HG03342 (cell line): ENCODE data around the gene RMND1.

Experiments
- ATAC-seq: cut with Tn5 transposase; IDR thresholded peaks from one replicate; pipeline ENCODE4 v1.9.1; 2021; ENCODE audit warnings: mild to moderate bottlenecking, moderate library complexity; ENCODE audit not compliant: unreplicated experiment

The RMND1 gene, protein sequence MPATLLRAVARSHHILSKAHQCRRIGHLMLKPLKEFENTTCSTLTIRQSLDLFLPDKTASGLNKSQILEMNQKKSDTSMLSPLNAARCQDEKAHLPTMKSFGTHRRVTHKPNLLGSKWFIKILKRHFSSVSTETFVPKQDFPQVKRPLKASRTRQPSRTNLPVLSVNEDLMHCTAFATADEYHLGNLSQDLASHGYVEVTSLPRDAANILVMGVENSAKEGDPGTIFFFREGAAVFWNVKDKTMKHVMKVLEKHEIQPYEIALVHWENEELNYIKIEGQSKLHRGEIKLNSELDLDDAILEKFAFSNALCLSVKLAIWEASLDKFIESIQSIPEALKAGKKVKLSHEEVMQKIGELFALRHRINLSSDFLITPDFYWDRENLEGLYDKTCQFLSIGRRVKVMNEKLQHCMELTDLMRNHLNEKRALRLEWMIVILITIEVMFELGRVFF

DNA sequence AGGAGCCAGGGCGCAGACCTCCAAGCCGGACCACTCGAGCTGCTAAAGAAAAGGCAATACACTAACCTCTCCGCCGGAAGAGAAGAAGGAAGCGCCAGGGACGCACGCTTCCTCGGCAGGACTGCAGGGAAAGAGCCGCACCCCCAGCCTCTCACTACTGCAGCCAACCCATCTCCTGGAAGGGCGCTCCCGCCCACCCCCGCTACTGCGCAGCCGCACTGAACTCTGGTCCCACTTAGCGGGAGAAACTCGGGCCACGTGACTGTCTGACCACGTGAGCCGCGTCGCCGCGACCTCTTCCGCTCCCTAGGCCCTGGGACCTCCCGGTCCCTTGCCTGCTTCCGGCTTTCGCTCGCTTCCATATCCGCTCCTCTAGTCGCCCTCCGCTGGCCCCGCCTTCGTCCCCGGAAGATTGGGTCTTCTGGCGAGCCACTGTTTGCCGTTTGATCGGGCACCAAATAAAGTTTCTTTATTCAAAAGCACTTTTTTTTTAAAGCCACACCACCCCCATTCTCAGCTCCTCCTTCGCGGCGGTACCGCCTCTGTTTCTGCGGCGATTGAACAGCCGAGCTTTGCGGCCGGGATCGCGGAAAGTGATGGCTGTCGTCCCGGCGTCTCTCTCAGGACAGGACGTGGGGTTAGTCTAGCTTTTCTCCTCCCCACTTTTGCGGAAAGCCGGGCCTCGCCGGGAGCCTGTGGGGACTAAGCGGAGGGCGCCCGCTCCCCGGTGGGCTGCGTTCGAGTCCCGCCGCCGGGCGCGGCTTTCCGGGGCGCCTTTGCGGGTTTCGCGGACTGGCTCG lies at the start of gene RMND1:
RMND1 (minus strand) TSS at position 177 of the 800 bp plus-strand sequence. CDS start 6,315 bp downstream, outside the sequence.
- ATAC-seq = peak; percentile 98

DNA sequence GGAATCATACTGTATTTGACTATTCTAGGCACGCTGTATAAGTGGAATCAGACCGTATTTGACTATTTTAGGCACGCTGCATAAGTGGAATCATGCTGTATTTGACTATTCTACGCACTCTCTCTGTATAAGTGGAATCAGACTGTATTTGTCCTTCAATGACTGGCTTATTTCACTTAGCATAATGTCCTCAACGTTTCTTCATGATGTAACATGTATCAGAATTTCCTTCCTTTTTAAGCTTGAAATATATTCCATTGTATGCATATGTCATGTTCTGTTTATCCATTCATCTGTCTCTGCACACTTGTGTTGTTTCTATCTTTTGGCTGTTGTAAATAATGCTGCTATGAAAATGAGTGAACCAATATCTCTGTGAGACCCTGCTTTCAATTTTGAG lies 47.6 kb upstream of the RMND1 start:
- no peak for ATAC-seq

DNA sequence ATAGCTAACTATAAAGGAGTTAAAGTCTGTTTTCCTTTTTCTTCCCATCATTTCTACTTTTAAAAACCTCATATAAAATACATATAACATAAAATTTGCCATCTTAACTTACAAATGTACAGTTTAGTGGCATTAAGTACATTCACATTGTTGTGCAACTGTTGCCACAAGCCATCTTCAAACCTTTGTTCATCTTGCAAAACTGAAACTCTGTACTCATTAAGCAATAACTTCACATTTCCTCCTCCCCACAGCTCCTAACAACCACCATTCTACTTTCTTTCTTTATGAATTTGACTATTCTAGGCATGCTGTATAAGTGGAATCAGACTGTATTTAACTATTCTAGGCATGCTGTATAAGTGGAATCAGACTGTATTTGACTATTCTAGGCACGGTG lies 46.4 kb upstream of the RMND1 start:
- ATAC-seq = peak; percentile 68

DNA sequence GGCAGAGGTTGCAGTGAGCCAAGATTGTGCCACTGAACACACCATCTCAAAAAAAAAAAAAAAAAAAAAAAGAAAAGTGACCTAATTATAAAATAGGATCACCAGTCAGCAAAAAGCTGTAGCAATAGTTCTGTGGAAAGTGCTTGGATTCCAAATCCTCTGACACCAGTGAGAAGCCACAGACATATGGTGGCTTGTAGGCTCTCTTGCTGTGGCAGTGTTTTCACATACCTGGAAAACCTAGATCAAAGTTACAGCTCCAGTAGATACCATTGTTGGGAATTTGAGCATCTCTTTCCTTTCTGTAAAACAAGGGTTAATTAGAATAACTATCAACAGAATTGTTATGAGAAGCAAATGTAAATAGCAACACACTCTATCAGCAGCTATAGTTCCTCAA lies 46.0 kb upstream of the RMND1 start:
- ATAC-seq = peak; percentile 31

DNA sequence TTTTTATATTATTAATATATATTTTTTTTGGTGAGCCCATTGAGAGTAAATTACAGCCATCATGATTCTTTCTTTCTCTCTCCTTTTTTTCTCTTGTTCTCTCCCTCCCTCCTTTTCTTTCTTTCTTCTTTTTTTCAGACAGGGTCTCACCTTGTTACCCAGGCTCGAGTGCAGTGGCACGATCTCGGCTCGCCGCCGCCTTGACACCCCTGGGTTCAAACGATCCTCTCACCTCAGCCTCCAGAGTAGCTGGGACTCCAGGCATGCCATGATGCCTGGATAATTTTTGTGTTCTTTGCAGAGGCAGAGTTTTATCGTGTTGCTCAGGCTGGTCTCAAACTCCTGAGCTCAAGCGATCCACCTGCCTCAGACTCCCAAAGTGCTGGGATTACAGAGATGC lies 43.5 kb upstream of the RMND1 start:
- no peak for ATAC-seq

DNA sequence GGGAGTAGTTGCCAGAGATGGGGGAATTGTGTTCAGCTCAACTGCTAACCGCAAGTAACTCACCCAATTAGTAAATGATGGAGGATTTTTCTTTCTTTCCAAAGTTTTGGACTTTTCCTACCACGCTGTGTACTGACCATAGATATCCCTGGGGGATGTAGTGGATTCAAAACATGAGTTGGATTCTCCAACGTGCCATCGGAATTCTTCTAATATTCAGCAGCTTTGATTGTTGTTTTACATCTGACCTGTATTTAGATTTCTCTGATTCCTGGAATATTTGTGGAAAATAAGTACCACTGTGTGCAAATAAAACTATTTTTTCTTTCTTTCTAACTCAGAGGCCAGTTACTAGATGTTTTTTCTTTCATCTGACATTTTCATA lies 43.0 kb upstream of the RMND1 start:
- no peak for ATAC-seq

DNA sequence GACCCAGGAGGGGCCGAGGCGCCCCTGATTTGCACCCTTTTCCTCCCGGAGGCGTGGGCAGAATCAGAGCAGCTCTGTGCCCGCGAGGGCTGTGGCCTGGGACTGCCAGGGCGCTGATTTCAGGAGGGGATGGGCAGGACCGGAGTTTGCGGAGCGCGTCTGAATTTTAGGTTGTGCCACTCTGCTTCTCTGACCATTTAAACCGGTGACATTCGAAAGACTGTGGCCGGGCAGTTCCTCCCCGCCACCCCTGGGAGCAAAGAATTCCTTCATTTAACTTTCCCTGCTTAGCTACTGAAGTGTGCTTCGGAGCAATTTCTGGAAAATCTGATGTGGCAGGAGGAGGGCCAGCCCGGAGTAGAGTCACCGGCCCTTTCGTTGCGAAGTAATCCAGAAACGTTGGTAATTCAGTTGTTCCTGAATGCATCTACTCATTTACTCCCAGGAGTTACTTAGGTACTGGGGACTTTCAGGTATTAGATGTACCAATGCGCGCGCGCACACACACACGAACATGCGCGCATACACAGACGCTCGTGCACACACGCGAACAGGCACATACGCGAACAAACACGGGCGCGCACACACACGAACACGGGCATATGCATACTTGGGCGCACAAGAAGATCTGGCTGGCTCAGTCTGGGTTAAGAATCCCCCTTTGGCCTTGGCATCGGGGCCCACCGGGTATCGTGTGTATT lies 42.5 kb upstream of the RMND1 start:
- ATAC-seq = no peak

DNA sequence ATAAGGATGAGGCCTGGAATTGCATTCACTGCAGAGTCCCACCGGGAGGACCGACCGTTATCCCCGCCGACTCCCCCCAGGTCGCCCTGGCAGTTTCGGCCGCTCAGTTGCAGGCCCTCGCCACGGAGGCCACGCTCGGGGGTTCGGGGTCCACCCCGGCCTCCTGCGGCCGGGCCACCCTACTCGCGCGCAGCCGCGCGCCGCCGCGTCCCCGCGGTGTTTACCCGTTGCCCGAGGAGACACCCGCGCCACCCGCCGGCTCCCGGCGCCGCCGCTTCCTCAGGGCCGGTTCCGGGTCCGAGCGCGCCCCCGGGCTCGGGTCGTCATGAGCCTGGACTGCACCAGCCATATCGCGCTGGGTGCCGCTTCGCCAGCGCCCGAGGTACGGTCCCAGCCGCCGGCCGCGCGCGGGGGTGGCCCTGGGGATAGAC lies 41.9 kb upstream of the RMND1 start, which contains the start of gene CCDC170:
CCDC170 (plus strand) TSS at position 214 of the 431 bp plus-strand sequence; CDS start at position 326, 112 bp downstream.
- no peak for ATAC-seq

DNA sequence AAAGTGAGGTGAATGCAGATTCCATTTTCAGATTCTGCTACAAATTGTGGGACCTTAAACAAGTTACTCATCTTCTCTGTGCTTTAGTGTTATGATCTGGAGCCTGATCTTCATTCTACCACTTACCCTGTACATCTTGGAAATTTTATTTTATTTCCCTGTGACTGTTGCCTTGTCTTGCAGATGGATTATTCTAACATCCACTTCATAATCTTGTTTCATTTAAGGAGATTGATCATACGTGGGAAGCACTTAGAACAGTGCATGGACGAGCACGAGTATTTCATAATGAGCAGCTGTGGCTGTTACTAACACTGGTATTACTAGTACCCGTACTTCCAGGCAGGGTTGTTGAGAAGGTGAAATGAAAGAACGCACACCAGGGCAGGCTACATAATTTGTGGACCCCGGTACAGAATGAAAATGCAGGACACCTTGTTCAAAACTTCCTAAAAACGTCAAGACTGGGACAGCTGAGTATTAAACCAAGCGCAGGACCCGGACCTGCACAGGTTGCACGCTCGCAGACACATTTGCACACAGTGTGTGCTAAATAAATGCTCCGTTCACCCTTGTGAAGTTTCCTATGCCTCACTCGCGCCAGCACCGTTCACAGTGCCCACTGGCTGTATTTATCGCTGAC lies 41.4 kb upstream of the RMND1 start:
- ATAC-seq = no peak

DNA sequence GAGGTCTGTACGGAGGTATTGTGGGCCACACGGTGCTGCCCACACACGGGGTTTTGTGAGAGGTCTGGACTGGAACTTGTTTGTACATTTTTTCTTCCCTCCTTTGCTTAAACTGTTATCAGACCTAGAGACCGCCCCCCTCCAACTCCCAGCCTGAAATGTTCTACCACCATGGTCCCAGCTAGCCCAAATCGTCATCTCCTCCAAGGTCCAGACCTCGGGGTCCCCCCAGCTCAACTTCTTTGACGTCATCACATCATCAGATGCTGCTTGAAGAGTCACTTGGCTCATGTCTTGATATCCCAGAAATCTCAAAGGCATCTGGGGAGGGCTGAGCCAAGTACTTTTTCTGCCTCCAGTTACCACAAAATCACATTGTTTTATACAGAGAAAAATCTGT lies 39.1 kb upstream of the RMND1 start:
- ATAC-seq = no peak

DNA sequence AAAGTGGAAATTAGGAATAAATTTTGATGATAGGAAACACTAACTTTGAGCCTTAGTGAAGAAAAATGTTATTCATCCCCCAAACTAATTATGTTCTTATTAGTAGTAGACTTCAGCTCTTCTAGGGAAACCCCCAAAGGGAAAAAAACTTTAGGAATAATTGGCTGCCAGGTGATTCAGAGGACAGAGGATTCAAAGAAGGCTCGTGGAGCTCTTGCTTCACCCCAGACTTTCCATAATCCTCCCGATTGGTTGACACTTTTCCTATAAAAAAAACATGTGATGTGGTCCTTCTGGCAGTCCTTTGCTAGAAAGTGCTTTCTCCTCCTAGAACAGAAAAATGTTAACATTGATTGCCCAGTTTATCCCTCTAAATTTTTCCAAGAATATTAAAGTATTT lies 36.3 kb upstream of the RMND1 start:
- no peak for ATAC-seq

DNA sequence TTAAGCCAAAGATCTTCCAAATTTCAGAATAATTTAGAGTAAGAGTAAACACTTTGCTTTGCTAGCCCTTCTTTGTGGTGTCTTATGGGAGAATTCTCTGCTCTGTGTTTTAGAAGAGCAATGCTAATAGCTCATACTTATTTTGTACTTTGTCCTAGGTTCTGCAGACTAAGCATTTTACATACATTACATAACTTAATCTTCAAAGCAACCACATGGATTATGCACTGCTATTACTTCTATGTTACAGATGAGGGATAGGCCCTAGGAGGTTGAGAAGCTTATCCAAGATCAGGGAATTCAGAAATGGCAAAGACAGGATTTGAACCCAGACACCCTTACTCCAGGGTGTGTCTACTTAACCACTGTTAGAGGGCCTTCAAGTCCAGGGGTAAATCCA lies 32.1 kb upstream of the RMND1 start:
- ATAC-seq = no peak

DNA sequence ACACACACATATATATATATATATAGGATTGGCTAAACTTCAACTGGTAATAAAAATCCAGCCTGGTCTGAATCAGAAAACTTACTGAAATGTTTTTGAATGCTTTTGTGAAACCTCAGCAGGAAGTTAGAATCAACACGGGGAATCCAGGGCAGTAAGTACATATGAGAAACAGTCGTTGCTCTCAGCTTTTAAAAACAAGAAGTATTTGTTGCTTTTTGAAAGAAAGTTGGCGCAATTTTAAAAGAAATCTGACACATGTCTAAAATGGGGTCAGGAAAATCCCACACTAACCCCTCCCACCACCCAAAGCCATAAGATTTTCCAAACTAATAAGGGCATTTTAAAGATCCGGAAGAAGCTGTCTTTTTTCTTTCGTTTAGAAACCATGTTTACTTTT lies 30.4 kb upstream of the RMND1 start:
- no peak for ATAC-seq

DNA sequence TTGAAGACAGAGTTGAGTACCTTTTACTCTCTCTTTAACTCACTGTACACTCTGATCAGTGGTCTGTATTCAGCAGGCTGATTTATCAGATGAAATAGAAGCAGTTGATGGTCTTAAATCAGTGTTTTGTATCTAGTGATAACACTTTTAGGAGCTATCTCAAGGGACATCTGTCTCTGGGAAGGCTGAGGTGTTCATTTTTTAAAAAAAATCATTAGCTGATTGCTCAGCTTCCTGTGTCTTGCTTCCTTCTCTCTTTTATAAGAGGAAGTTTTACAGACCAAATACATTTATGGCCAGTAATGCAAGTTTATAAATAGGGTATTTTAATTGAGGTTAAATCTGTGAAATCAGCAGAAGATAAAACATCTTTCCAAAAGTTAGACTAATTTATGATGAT lies 29.9 kb upstream of the RMND1 start:
- no peak for ATAC-seq

DNA sequence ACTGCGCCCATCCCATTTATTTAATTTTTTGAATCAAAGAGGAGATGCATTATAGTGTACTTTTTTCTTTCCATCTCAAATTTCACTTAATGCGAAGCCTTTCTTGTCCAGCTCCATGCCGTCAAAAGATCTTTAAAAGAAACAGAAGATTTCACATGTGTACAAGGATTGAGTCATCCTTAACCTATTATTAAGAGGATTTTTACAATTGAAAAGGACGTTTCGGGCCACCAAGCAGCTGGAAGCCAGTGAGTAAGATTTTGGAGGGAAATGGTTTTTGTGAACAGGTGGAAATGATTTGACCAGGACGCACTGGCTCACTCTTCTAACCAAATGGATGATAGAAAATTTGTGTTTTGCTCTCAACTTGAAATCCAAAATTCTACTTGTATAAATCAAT lies 26.7 kb upstream of the RMND1 start:
- ATAC-seq = no peak

DNA sequence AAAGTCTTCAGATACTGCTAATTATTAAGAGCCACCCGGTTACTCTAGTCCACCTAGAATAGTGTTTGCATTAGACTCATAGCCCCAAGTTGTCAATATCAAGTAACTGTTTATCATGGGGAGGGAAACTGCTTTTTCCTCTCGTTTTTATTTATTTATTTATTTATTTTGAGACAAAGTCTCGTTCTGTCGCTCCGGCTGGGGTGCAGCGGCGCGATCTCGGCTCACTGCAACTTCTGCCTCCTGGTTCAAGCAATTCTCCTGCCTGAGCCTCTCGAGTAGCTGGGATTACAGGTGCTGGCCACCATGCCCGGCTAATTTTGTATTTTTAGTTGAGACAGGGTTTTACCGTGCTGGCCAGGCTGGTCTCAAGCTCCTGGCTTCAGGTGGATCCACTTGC lies 25.8 kb upstream of the RMND1 start:
- ATAC-seq = no peak

DNA sequence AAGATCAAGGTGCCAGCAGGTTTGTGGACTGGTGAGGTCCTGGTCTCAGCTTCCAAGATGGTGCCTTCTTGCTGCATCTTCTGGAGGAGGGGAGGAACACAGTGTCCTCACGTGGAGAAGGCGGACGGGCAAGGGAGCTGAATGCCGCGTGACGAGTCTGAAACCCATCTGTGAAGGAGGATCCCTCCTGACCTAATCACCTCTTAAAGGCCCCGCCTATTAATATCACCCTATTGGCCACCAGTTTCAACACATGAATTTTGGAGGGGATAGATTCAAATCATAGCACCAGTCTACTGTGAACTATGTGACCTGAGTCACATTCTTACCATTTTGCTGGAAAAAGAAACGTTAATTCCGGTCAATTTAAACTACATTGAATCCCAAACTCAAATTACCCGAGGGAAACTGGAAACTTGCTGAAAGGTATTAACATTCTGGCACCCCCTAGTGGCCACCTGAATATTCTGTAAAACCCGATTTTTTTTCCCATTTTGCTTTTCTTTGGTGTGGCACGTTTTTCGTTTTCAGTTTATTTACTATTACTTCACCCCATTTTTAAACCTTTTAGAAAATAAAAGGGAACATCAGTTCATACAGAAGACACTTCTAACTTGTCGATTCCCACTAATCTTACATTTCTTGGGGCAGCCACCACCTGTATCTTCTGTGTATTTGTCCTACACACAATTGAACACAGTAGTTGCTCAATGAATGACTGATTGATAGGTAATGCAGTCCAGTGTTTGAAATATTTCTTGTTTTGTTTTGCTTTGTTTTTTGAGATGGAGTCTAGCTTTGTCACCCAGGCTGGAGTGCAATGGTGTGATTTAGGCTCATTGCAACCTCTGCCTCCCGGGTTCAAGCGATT lies 24.0 kb upstream of the RMND1 start:
- peak; percentile 62 for ATAC-seq

DNA sequence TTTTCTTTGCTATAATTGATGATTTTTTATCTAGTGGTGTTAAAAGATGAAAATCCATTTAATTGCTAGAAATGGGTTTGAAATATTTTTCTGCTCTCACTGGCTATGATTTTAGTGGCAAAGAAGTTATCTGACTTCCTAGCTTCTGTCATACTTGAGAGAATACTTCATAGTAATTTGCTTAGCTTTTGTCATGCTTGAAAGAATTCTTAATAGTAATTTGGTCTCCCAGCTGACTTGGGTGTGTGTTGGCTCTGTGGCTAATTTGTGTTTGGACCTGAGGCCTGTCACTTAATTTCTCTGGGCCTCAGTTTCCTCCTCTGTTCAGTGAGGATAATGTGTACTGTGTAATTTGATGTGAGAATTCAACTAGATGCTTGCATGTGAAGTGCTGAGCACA lies 12.8 kb upstream of the RMND1 start:
- no peak for ATAC-seq

DNA sequence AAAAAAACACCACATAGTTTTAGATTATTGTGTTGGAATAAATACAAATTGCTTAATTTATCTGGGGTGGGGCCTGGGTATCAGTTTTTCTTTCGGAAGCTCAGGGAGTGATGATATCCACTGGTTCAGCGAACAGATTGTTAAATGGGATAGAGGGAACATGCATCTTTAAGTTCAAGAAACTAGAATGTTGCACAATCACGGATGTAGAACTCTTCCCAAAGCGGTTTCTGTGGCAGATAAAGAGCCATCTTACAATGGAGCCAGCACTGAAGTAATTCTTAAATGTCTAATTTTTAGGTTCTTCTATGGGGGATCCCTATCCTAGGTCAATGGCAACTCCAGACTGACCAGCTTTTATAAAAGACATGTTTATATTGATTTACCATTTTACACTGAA lies 9.7 kb upstream of the RMND1 start:
- no peak for ATAC-seq
